Stromal cell of bone marrow (primary cell): Measurements from ENCODE around the gene KLHDC10.
"Not testable (repeated sequence)": the region's sequence is repeated elsewhere in the genome, so short reads cannot be mapped to it uniquely, and the experiment has no call there.

ENCODE experiments used
- DNase-seq: peaks from one replicate; pipeline ENCODE4 v3.0.0-alpha.2; 2012; ENCODE audit warnings: low read depth

The KLHDC10 gene

GRCh38 chr7:130069978-130070860 is at the start of gene KLHDC10:
Gene KLHDC10, plus strand, starts transcription at chr7:130070534. Its CDS starts 110 bp downstream, at chr7:130070644.
- peak; percentile 98 for DNase-seq

DNA sequence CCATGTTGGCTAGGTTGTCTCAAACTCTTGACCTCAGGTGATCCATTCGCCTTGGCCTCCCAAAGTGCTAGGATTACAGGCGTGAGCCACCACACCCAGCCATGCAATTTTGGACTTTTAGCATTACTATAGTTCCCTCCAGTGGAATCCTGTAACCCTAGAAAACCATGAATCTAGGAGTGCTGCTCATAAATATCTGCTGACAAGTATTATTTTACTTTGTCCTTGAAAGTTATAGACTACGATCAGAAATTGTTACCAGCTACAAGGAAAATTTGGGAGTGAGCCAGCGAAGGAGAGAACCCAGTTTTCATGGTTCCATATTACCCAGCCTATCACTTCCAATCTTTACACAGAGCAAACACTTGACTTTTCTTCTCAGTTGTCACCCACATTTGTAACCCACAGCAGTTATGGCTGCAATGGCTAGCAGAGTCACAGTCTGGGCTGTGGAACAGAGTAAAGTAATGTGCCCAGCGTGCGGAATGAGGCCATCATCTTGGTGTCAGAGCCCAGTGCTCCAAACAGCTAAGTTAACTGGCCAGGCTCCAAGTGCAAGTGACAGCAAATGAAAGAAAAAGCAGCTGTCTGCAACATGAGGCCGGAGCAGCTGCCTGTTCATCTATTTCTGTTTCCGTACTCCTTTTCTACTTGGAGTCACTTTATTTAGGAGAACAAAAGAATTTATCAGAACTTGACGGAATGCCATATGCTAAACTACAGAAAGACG is 49.1 kb upstream of the KLHDC10 start:
- DNase-seq: no peak

- no peak for DNase-seq
Observed at GRCh38 chr7:130022115-130022514, 48.2 kb upstream of the KLHDC10 start.

DNA sequence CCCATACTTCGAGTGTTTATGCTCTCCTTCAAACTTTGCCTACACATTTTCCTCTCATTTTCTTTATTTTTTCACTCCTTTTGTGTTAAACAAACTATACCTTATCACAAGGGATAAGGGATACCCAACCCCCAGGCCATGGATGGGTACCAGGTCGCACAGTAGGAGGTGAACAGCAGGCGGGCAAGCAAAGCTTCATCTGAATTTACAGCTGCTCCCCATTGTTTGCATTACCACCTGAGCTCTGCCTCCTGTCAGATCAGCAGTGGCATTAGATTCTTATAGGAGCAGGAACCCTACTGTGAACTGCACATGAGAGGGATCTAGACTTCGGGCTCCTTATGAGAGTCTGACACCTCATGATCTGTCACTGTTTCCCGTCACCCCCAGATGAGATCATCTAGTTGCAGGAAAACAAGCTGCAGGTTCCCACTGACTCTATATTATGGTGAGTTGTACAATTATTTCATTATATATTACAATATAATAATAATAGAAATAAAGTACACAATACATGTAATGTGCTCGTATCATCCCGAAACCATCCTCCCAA is 47.6 kb upstream of the KLHDC10 start:
- no peak for DNase-seq

DNA sequence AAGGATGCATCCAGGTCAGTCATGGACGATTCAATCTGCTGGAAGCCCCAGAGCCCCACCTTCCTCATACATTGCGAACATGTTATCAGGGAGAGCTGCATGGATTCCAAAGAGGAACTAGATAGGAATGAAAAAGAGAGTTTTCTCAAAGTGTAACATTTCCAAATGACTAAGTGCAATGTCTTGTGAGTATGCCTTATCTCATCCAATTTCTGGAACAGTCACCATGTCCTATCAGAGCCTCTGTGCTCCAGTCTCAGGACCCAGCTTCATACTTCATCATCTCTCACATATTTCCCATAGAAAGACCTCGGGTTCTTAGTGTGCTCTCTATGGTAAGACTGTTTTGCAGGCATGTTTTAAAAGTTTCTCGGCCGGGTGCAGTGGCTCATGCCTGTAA is 45.9 kb upstream of the KLHDC10 start:
- no peak for DNase-seq

GRCh38 chr7:130032698-130033097 is 37.6 kb upstream of the KLHDC10 start:
- DNase-seq: no peak

- no peak for DNase-seq
Observed at GRCh38 chr7:130037703-130038102, 32.6 kb upstream of the KLHDC10 start.

GRCh38 chr7:130040576-130040975 is 29.8 kb upstream of the KLHDC10 start:
- DNase-seq: no peak

GRCh38 chr7:130047831-130048230 is 22.5 kb upstream of the KLHDC10 start:
- DNase-seq: no peak

GRCh38 chr7:130048906-130049305 is 21.4 kb upstream of the KLHDC10 start:
- DNase-seq: no peak

GRCh38 chr7:130052250-130052649 is 18.1 kb upstream of the KLHDC10 start:
- not testable (repeated sequence) for DNase-seq

- DNase-seq: not testable (repeated sequence)
Observed at GRCh38 chr7:130055198-130055597, 15.1 kb upstream of the KLHDC10 start.

DNA sequence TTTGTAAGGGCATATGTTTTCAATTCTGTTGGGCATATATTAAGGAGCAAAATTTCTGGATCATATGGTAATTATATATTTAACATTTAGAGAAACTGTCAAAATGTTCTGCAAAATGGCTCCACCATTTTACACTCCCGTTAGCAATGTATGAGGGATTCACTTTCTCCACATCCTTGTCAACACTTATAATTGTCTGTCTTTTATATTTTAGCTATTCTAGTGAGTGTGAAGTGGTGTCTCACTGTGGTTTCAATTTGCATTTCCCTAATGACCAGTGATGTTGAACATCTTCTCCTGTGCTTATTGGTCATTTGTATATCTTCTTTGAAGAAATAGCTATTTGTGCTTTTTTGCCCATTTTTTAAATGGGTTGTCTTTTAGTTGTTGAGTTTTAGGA is 8.1 kb upstream of the KLHDC10 start:
- no peak for DNase-seq

GRCh38 chr7:130063036-130063435 is 7.3 kb upstream of the KLHDC10 start:
- DNase-seq: no peak

DNA sequence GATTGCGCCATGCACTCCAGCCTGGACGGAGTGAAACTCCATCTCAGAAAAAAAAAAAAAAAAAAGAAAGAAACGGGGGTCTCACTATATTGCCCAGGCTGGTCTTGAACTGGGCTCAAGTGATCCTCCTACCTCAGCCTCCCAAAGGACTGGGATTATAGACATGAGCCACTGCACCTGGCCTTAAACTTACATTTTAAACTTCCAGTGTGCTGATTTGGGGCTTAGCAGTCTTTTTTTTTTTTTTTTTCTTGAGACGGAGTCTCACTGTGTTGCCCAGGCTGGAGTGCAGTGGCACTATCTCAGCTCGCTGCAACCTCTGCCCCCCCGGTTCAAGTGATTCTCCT is 5.8 kb upstream of the KLHDC10 start:
- not testable (repeated sequence) for DNase-seq

GRCh38 chr7:130065500-130066152 is 4.7 kb upstream of the KLHDC10 start:
- DNase-seq: no peak

DNA sequence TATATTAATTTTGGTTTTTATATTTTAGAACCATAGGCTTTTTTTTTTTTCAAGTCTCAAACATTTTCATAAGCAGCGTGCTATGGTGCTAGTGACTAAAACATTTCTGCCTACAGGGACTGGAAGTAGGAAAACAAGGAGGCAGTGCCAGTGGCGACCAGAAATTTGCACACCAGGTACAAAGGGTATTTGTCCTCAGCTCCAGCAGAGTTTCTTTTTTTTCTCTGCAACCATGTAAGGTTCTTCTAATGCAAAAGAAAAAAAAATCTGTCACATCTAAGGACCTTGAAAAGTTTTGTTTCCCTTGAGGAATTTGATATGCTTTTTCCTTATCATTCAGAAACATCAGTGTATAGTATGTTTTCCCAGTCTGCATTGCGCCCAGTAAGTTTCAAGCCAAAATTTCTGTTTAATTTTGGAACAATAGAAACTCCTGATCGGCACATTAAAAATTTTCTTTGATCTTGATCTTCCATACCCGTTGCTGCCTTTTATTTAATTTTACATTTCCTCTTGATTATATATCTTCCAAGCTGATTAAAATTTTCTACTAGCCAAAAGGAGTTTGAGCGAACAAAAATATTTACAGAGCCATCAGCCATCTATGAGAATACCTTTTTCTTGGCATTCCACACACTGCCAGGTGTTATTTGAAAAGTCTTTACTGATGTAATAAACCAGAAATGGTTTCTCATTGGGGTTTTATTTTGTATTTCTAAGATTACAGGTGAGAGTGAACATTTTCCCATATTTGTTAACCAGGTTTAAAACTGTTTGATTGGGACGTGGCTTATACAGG is 956 bp upstream of the KLHDC10 start:
- no peak for DNase-seq

- no peak for DNase-seq
Observed at GRCh38 chr7:130070861-130071622, 708 bp downstream of the KLHDC10 start.

DNA sequence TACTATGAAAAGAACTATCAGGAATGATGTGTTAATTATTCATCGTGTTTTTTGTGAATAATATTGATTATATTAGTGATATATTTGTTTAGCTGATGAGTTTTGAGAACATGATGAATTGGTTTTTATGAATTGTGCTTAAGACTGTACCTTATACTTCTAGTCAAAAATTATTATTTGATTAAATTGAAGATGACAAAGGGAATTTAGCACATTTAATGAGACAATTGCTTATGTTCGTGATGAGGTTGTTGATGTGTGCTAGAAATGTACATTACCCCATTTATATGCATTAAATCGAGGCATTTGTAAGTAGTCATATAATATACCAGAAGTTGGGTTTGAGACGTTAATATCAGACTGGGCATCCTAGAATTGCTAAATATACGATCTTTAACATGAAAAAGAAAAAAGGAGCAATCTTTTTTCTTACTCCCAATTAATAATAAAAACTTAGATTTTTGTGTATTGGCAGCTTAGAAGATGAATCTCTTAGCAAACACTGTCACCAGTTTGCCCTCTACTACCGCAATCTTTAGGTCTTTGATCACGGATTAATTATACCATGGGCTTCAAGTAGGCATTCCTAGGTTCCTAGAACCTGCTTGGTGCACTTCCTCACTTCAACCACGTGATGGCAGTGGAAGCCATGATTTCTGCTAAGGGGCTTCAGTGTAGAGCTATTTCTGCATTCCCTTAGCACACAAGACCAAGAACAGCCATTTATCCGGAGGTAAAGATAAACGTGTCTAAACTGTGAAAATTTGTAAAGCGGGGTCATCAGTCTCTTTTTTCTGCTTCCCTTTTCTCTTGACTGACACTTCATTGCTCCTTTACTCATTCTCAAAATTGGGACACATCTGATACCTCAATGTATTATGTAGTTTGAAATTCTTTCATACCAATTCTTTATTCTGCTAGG is 1.6 kb downstream of the KLHDC10 start:
- peak; percentile 77 for DNase-seq
